ENCODE data around the gene PFKFB4. TPM values are rescaled to one million over a fixed set of nuclear protein-coding genes. Genes with fewer than 3 reads are reported as not detected.

The PFKFB4 gene
- total and polyA plus RNA-seq, 9 of the 15 experiments (the other 6 are each of a cell fraction or from before 2014, with no cell fraction given) = 0.92 to 56.3 (median 13.5) TPM

- Histone ChIP-seq H3K9ac (ENCODE audit: insufficient read depth in 1 of 2, low read depth in 2 of 2, low read length in 2 of 2) (peak overlapping the region; percentile 71 to 85), H3K27ac (ENCODE audit: extremely low read depth, low read depth, low read length) (peak overlapping the region; percentile 69), H3K4me2 (ENCODE audit: insufficient read depth, low read length) (peak overlapping the region; percentile 84), H3K9me1 (ENCODE audit: control insufficient read depth, insufficient read depth, low read length) (peaks cover 11% of the 10 kb centered on the region), H2AFZ (ENCODE audit: low read depth, low read length) (peak overlapping the region; percentile 51; the same call in 1 of the 2 replicates), H3K79me2 (ENCODE audit: control insufficient read depth, insufficient read depth, low read length) (peaks cover 50% of the 10 kb centered on the region), H3K27me3 (ENCODE audit: control insufficient read depth in 2 of 2, insufficient read depth in 2 of 2, low read length in 2 of 2) (no peaks in the 10 kb centered on the region), H3K9me3 (replicated peaks; ENCODE audit: control insufficient read depth, insufficient read depth, low read depth, low read length) (no peaks in the 10 kb centered on the region), H4K20me1 (replicated peaks; ENCODE audit: control insufficient read depth, insufficient read depth, low read length) (0 out of 2 replicates have a peak, but pooled peaks cover 6% of the 10 kb centered on the region), H3K4me1 (replicated peaks in 1 of 2; ENCODE audit: control insufficient read depth in 2 of 2, insufficient read depth in 2 of 2, low read length in 2 of 2) (peaks cover 46 to 57% of the 10 kb centered on the region in 2 experiments), H3K36me3 (ENCODE audit: control insufficient read depth, insufficient read depth, low read length) (peaks cover 26% of the 10 kb centered on the region; the same call in 2 of the 3 replicates), H3K4me3 (peak overlapping the region; percentile 61)
- BruUV-seq (replicated peaks) = TSS peak; percentile 53
- POLR2A ChIA-PET = interaction anchor here (0.6 to 1.2 kb wide), 4 partner anchors 41 to 282 kb away, joined by 3 read pairs; no protein-coding TSS in a partner anchor
- FAIRE-seq (no peak), ATAC-seq (no peak), DNase-seq (ENCODE audit: extremely low read depth in 1 of 4, low spot score in 3 of 4) (peak in 2 of 4 experiments; percentile 5 to 29)
- 4% methylated on average over 11 of the region's 29 CpGs for WGBS (ENCODE audit: insufficient coverage, low coverage, missing lambda C conversion rate)
- CTCF ChIA-PET (ENCODE audit: low intra/inter-chr PET ratio) = no interaction called here
- intact Hi-C loops (cut with micrococcal nuclease) (loop anchor here (1.0 to 10.0 kb wide), 4 partner anchors 81 to 281 kb away; partner anchors contain the start of genes ATRIP and SLC26A6), in situ Hi-C loops (cut with MboI) (loop anchor here (5.0 kb wide), 1 partner anchor 89 kb away; a partner anchor contains a TSS)
- TF ChIP-seq ZNF644 (tag; IDR thresholded peaks at IDR 0.05; ENCODE audit: low read depth) = no peak
- no peak; the same call in 1 of the 2 replicates for TF ChIP-seq ARID4B (CRISPR knock-in tag; IDR thresholded peaks at IDR 0.05)
- no peak for TF ChIP-seq MXD1 (CRISPR knock-in tag; IDR thresholded peaks at IDR 0.05; ENCODE audit: borderline replicate concordance, poor library complexity, severe bottlenecking)
- TF ChIP-seq ZNF24 (IDR thresholded peaks at IDR 0.05) = no peak
- no peak for TF ChIP-seq EWSR1 (IDR thresholded peaks at IDR 0.05; ENCODE audit: borderline replicate concordance, low read depth, partially characterized antibody)
- TF ChIP-seq ATF2 (CRISPR knock-in tag; IDR thresholded peaks at IDR 0.05) = no peak
- TF ChIP-seq ZNF512 (tag; IDR thresholded peaks at IDR 0.05) = no peak
- TF ChIP-seq CHCHD3 (CRISPR knock-in tag; IDR thresholded peaks at IDR 0.05) = no peak
- TF ChIP-seq KDM1A (IDR thresholded peaks at IDR 0.05) = peak in 1 of 2 experiments; percentile 41; a peak in 2 of 4 replicates
- no peak for TF ChIP-seq ZNF174 (CRISPR knock-in tag; IDR thresholded peaks at IDR 0.05)
- no peak for TF ChIP-seq NR4A1 (CRISPR knock-in tag; IDR thresholded peaks at IDR 0.05)
- TF ChIP-seq NR4A1 (tag; IDR thresholded peaks at IDR 0.05) = no peak
- TF ChIP-seq THRAP3 (IDR thresholded peaks at IDR 0.05; ENCODE audit: borderline replicate concordance) = no peak
These were observed 431 bp downstream of the PFKFB4 start for GRCh38 chr3:48555949-48556795.

Data from K562 (cell line).